ENCODE data around the gene GGT6.

Gene GGT6

GRCh38 chr17:4541328-4542002 is 18.9 kb downstream of the GGT6 start:
- DNase-seq (ENCODE audit: low read depth, low spot score) = no peak
- H3K27ac ChIP-seq = no peak overlapping the region

DNA sequence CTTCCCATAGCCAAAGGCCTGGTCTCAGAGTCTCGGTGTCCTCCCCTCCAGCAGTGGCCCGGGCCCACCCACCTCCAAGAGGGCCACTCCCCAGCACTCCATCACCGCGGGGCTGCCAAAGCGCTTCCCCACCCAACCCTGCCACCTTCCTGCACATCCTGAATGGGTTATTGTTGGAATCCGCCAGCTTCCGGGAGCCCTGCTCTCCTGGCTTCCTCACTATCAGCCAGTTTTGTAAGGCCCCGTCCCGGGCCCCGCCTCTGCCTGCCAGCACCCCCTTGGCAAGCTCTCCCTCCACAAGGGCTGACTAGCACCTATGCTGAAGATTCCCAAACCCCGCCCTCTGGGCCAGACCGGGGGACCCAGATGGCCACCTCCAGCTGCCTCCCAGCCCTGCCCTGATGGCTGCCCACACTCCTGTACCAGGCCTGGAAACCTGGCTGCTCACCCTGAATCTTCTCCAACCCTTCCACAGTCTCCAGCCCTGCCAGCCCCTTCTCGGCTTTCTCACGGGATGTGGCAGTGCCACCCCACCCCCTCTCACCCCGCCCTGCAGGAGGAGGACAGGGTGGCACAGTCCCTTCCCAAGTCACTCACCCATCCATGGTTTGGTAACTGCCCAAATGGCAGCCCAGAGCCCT is 19.6 kb downstream of the GGT6 start:
- no peak overlapping the region for H3K27ac ChIP-seq
- no peak for DNase-seq (ENCODE audit: low read depth, low spot score)

GRCh38 chr17:4540224-4540651 is 20.1 kb downstream of the GGT6 start:
- H3K27ac ChIP-seq = no peak overlapping the region
- DNase-seq (ENCODE audit: low read depth, low spot score) = no peak

GRCh38 chr17:4539576-4540223 is 20.7 kb downstream of the GGT6 start:
- no peak for DNase-seq (ENCODE audit: low read depth, low spot score)

GRCh38 chr17:4539025-4539424 is 21.4 kb downstream of the GGT6 start:
- no peak for DNase-seq (ENCODE audit: low read depth, low spot score)
- no peak overlapping the region for H3K27ac ChIP-seq

More at GRCh38 chr17:4539576-4540223, 20.7 kb downstream of the GGT6 start:
- no peak overlapping the region for H3K27ac ChIP-seq

- no peak for DNase-seq (ENCODE audit: low read depth, low spot score)
- no peak overlapping the region for H3K27ac ChIP-seq
Observed at GRCh38 chr17:4538236-4539002, 22.0 kb downstream of the GGT6 start.

- no peak overlapping the region for H3K27ac ChIP-seq
- no peak for DNase-seq (ENCODE audit: low read depth, low spot score)
Observed at GRCh38 chr17:4537451-4538235, 22.7 kb downstream of the GGT6 start.

DNA sequence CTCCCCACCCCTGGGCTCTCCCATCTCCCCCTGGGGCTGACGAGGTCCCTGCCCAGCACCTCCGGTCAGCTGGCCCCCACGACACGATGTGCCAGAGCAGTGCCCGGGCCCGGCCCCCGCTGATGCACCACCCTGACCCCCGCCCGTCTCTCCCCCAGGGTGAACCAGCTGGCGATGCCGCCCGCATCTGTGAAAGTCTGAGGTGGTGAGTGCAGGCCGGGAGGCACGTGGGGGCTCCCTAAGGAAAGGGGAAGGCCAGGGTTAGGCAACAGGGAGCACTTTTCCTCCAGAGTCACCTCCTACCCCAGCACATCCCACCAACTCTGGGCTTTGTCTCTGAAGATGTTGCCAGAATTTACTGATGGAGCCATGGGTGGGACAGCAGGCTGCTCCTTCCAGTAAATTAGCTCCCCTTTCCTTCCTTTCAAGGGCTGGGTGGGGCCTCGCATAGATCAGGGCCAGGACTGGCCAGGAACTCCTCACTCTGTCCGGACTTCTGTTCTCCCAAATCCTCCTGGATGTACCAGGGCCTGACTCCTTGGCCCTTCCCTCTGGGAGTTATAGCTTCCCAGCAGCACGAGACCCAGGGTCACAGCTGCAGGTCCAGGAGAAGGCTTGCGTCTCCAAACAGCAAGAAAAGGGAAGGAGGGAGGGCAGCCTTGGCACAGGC is 23.5 kb downstream of the GGT6 start:
- DNase-seq (ENCODE audit: low read depth, low spot score) = no peak
- H3K27ac ChIP-seq = no peak overlapping the region

DNA sequence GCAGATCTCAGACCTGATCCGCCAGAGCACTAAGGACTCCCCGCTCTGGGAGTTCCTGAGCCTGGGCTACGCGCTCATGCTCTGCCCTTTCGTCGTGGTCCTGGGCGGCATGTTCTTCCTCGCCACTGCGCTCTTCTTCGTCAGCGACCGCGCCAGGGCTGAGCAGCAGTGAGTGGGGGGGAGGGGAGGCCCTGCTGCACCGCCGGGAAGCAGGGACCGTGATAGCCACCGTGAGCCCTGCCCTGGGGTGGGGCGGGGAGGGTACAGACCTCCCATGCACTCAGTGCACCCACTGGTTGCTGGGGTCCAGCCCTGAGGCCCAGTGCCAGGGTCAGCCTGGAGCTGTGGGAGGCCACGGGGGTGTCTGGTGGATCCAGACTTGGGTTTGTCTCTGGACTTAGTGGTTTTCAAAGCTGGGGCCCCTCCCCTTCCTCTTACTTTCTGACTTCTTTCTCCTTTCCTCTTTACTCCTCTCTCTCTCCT is 24.1 kb downstream of the GGT6 start:
- no peak for DNase-seq (ENCODE audit: low read depth, low spot score)
- no peak overlapping the region for H3K27ac ChIP-seq

- no peak overlapping the region for H3K27ac ChIP-seq
Observed at GRCh38 chr17:4535667-4536258, 24.6 kb downstream of the GGT6 start.

DNA sequence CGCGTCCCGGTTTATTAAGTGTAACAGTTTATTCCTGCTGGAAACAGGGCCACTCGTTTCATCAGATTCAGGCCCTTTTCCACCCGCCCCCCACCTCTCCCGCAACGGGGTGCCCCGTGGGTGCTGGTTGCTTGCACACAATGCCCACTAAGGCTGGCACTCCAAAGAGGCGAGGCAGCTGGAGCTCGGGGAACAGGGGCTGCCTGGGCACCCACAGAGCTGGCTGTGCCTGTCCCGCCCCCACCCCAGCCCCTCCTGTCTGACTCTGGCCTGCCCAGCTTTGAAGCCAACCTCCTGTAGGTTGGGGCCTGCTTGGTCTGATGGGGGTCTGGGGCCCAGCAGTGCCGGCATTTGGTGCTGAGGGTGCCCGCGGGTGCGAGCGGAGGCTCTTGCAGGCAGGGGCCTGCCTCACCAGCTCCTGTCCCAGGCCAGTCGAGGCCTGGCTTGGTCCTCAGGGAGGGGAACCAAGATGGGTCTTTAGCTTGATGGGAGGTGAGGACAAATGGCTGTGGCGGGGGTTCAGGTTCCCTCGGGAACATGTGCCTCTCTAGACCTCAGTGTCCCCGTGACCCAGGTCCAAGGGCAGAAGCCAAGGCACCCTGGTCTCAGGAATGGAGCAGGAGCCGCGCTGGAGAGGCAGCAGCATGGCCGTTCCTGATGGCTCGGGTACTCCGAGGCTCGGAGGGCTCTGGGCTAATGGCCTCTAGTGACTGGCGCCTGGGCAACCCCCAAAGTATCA is 25.3 kb downstream of the GGT6 start:
- no peak overlapping the region for H3K27ac ChIP-seq
- DNase-seq (ENCODE audit: low read depth, low spot score) = no peak

More at GRCh38 chr17:4535667-4536258, 24.6 kb downstream of the GGT6 start:
- no peak for DNase-seq (ENCODE audit: low read depth, low spot score)

DNA sequence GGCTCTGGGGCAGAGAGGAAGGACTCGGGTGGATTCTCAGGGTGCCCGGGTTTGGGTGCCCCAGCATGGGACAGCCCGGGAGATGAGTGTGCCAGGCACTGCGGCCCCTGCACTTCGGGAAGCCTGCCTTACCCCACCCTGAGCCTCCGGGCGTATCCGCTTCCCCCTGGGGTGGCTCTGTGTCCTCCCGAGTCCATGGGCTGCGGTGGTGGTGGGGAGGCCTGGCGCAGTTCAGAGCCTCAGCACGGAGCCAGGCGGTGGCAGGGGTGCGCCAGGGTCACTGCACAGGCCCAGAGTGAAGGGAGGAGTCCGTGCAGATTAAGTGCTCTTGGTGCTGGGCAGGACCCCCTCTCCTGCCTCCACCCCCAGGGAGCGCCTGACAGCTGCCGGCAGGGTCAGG is 25.9 kb downstream of the GGT6 start:
- H3K27ac ChIP-seq = no peak overlapping the region
- DNase-seq (ENCODE audit: low read depth, low spot score) = no peak

GRCh38 chr17:4533523-4534504 is 26.6 kb downstream of the GGT6 start:
- no peak overlapping the region for H3K27ac ChIP-seq
- DNase-seq (ENCODE audit: low read depth, low spot score) = no peak

DNA sequence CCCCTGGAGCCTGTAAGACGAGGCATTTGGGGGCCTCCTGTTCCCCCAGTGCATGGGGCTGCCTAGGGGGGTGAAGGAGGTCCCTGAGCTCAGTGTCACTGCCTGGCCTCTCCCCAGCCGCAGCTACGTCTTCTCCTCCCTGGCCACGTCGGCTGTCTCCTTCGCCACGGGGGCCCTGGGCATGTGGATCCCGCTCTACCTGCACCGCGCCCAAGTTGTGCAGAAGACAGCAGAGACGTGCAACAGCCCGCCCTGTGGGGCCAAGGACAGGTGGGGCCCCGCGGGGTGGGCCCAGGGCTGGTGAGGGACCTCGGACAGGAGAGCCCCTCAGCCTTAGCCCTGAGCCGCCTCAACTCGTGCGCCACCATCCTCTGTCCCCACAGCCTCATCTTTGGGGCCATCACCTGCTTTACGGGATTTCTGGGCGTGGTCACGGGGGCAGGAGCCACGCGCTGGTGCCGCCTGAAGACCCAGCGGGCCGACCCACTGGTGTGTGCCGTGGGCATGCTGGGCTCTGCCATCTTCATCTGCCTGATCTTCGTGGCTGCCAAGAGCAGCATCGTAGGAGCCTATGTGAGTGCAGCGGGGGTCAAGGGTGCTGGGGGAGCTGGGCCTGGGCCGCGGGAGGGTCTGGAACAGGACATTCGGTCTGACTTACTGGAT is 27.4 kb downstream of the GGT6 start:
- no peak for DNase-seq (ENCODE audit: low read depth, low spot score)
- no peak overlapping the region for H3K27ac ChIP-seq

- no peak overlapping the region for H3K27ac ChIP-seq
- DNase-seq (ENCODE audit: low read depth, low spot score) = no peak
Observed at GRCh38 chr17:4531988-4532736, 28.2 kb downstream of the GGT6 start.

Data from epithelial cell of prostate (primary cell).